Posterior cingulate gyrus (tissue), 11 donors: ENCODE results near the gene RALGAPA1.
A peak's percentile ranks its signal among the peaks of the same experiment; 100 is the strongest.
"Not testable (repeated sequence)": the region's sequence is repeated elsewhere in the genome, so short reads cannot be mapped to it uniquely, and the experiment has no call there.

Experiments
- DNase-seq, 10 donors: peaks; one replicate each; pipeline versions ENCODE4 v3.0.0 to v3.0.0-alpha.2; 2020 to 2021; ENCODE audit warnings: mixed read lengths in 3 of 10
- intact Hi-C: fragments of 100-400 bp; cut with DNase I; formaldehyde crosslinking; loops from one replicate; pipeline ENCODE4 v1.15.1; 2023

Gene RALGAPA1

GRCh38 chr14:35776085-35776484 is 33.0 kb downstream of the RALGAPA1 start:
- DNase-seq, intact Hi-C loops: not testable (repeated sequence)

GRCh38 chr14:35766700-35767082 is 42.4 kb downstream of the RALGAPA1 start:
- DNase-seq = no peak
- intact Hi-C loops = no loop called here

DNA sequence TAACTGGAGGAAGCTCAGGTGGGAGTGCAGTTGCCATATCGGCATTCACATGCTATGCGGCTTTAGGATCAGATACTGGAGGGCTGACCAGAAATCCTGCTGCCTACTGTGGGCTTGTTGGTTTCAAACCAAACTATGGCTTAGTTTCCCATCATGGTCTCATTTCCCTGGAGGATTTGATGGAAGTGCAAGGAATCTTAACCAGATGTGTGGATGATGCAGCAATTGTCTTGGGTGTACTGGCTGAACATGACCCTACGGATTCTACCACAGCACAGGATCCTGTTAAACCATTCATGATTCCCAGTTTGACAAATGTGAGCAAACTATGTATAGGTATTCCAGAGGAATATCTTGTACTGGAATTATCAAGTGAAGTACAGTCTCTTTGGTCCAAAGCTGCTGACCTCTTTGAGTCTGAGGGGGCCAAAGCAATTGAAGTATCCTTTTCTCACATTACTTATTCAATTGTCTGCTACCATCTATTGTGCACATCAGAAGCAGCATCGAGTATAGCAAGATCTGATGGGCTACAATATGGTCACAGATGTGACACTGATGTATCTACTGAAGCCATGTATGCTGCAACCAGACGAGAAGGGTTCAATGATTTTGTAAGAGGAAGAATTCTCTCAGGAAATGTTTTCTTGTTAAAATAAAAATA is 42.9 kb downstream of the RALGAPA1 start:
- intact Hi-C loops = no loop called here

GRCh38 chr14:35761922-35762321 is 47.2 kb downstream of the RALGAPA1 start:
- no peak for DNase-seq
- intact Hi-C loops = no loop called here

More for the DNA sequence above, 42.9 kb downstream of the RALGAPA1 start:
- no peak for DNase-seq

DNA sequence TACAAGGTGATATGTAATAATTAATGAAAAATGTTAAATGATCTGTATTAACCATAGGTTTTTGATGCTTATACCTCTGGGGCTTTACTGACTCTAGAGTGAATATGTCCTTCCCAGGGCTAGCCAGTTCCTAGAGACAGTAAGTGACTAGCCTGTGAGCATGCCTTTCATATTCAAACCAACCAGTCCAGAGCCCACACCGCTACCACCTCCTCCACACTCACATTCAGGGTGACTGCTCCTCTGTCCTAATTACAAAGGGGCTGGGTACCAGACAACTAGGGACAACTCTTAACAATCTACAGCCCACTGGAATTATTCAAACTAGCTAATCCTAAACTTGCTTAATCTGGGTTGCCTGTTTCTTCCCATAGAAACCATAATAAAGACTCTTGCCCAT is 49.0 kb downstream of the RALGAPA1 start:
- no peak for DNase-seq
- intact Hi-C loops = no loop called here

- intact Hi-C loops = no loop called here
- DNase-seq = no peak
Observed at GRCh38 chr14:35758523-35759129, 50.5 kb downstream of the RALGAPA1 start.

DNA sequence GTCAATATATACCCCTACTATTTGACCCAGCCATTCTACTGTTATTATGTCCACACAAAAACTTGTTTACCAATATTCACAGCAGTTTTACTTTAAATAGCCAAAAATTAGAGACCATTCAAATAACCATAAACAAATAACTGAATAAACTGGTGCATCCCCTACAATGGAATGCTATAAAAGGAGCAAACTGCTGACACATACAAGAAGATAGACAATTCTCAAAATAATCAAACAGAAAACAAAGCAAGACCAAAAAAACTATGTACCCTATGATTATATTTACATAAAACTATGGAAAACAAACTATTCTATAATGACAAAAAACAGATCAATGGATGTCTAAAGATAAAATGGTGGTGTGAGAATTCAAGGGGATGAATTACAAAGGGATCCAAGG is 54.4 kb downstream of the RALGAPA1 start:
- intact Hi-C loops = no loop called here
- no peak for DNase-seq

- peak in 1 of 10 donors; percentile 29 for DNase-seq
- intact Hi-C loops = no loop called here
Observed at GRCh38 chr14:35752380-35752779, 56.7 kb downstream of the RALGAPA1 start.

- DNase-seq = no peak
- intact Hi-C loops = no loop called here
Observed at GRCh38 chr14:35750202-35750904, 58.7 kb downstream of the RALGAPA1 start.

GRCh38 chr14:35747379-35747778 is 61.7 kb downstream of the RALGAPA1 start:
- DNase-seq = no peak
- intact Hi-C loops = no loop called here

- intact Hi-C loops = no loop called here
- no peak for DNase-seq
Observed at GRCh38 chr14:35742442-35742841, 66.7 kb downstream of the RALGAPA1 start.

DNA sequence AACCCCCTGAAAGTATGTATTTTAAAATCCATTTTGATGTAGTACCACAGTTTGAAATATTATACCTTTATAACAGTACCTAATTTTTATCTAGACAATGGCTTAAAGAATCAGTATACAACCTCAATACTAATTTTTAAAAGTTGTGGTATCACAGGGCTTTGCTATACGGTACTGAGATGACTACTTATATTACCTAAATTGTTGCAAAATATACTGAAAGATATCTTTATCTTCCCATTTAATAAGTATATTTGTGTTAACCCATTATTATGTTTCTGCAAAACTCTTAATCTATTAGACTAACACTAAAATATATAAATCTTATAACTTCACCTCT is 67.1 kb downstream of the RALGAPA1 start:
- intact Hi-C loops = no loop called here
- no peak for DNase-seq

GRCh38 chr14:35741345-35742031 is 67.6 kb downstream of the RALGAPA1 start:
- intact Hi-C loops = no loop called here
- no peak for DNase-seq

DNA sequence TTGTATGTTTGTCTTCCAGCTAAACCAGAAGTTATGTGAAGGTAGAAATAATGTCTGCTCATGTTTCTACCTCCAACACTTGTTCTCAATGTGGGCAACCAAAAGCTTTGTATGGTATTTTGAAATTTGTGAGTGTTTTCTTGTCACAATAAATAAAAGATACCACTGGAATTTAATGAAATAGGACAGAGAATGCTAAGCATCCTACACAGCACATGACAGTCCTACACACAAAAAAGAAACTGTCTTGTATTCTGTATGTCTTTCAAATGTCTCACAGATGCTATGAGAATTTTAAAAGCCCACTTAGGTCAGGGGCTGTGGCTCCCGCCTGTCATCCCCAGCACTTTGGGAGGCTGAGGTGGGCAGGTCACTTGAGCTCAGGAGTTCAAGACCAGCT is 68.9 kb downstream of the RALGAPA1 start:
- intact Hi-C loops = no loop called here
- DNase-seq = no peak

DNA sequence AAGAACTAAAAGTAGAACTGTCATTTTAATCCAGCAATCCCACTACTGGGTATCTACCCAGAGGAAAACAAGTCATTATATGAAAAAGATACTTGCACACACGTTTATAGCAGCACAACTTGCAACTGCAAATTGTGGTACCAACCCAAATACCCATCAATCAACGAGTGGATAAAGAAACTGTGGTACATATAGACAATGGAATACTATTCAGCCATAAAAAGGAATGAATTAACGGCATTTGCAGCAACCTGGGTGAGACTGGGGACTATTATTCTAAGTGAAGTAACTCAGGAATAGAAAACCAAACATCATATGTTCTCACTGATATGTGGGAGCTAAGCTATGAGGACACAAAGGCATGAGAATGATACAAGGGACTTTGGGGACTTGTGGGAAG is 73.9 kb downstream of the RALGAPA1 start:
- DNase-seq, intact Hi-C loops: not testable (repeated sequence)

GRCh38 chr14:35733510-35733909 is 75.6 kb downstream of the RALGAPA1 start:
- DNase-seq, intact Hi-C loops: not testable (repeated sequence)

DNA sequence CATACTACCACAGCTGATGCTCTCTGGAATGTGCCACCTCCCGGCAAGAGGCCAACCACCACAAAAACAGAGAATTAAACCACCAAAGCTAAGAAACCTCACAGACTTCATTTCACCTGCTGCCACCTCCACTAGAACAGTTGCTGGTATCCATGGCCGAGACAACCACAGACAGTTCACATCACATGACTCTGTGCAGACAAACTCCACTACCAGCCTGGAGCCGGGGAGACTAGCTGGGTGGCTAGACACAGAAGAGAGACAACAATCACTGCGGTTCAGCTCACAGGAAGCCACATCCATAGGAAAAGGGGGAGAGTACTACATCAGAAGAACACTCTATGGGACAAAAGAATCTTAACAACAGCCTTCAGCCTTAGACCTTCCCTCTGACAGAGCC is 78.2 kb downstream of the RALGAPA1 start:
- DNase-seq = no peak
- intact Hi-C loops = no loop called here

GRCh38 chr14:35727764-35728163 is 81.3 kb downstream of the RALGAPA1 start:
- intact Hi-C loops = no loop called here
- DNase-seq = no peak

- DNase-seq = no peak
- intact Hi-C loops = no loop called here
Observed at GRCh38 chr14:35725930-35726329, 83.2 kb downstream of the RALGAPA1 start.

GRCh38 chr14:35715079-35715478 is 94.0 kb downstream of the RALGAPA1 start:
- DNase-seq = no peak
- intact Hi-C loops = no loop called here

- DNase-seq = peak in 1 of 10 donors; percentile 19
- intact Hi-C loops = no loop called here
Observed at GRCh38 chr14:35712466-35712865, 96.6 kb downstream of the RALGAPA1 start.
